DOHH2 (cell line): ENCODE measurements around the gene CPT1B.
"Not testable (repeated sequence)": the region's sequence is repeated elsewhere in the genome, so short reads cannot be mapped to it uniquely, and the experiment has no call there.

Experiments used
- H3F3A ChIP-seq: fragments of 200-600 bp; sonication (generic), shearing (Covaris generic); 2 replicates; pipeline ENCODE4 v1.6.0; 2016; ENCODE audit warnings: antibody characterized with exemption, mild to moderate bottlenecking; ENCODE audit not compliant: control insufficient read depth, insufficient read depth
- H3K27ac ChIP-seq: fragments of 200-600 bp; sonication (generic); 2 replicates; pipeline ENCODE4 v1.5.1; 2014; ENCODE audit warnings: low read depth, mild to moderate bottlenecking, low read length, moderate library complexity
- H3K27me3 ChIP-seq: fragments of 200-600 bp; sonication (generic); 2 replicates; pipeline ENCODE4 v1.6.1; 2014; ENCODE audit warnings: mild to moderate bottlenecking, low read length, mixed read lengths; ENCODE audit not compliant: control insufficient read depth
- H3K36me3 ChIP-seq: fragments of 200-600 bp; sonication (generic); 2 replicates; pipeline ENCODE4 v1.6.1; 2014; ENCODE audit warnings: mild to moderate bottlenecking, low read length, moderate library complexity, mixed read lengths; ENCODE audit not compliant: control insufficient read depth
- H3K4me1 ChIP-seq: fragments of 200-600 bp; sonication (generic); 2 replicates; pipeline ENCODE4 v1.6.1; 2014; ENCODE audit warnings: mild to moderate bottlenecking, low read length, mixed read lengths; ENCODE audit not compliant: control insufficient read depth
- H3K4me2 ChIP-seq: fragments of 200-600 bp; sonication (generic); 2 replicates; pipeline ENCODE4 v1.6.0; 2014; ENCODE audit warnings: mild to moderate bottlenecking, low read length, moderate library complexity
- H3K4me3 ChIP-seq: fragments of 200-600 bp; sonication (generic); 2 replicates; pipeline ENCODE4 v1.5.1; 2014; ENCODE audit warnings: mild to moderate bottlenecking, low read length, mixed read lengths
- H3K79me2 ChIP-seq: fragments of 200-600 bp; sonication (generic); 2 replicates; pipeline ENCODE4 v1.6.1; 2014; ENCODE audit warnings: mild to moderate bottlenecking, low read length, mixed read lengths; ENCODE audit not compliant: control insufficient read depth
- H3K9me2 ChIP-seq: fragments of 200-600 bp; sonication (generic); replicated peaks from 2 replicates; pipeline ENCODE4 v1.6.1; 2014; ENCODE audit warnings: mild to moderate bottlenecking, low read length, mixed read lengths; ENCODE audit not compliant: control insufficient read depth
- H3K9me3 ChIP-seq: fragments of 200-600 bp; sonication (generic); 2 replicates; pipeline ENCODE4 v1.6.1; 2014; ENCODE audit warnings: antibody characterized with exemption, low read length, mixed read lengths; ENCODE audit not compliant: control insufficient read depth, insufficient read depth
- H4K20me1 ChIP-seq: fragments of 200-600 bp; sonication (generic); 2 replicates; pipeline ENCODE4 v1.6.0; 2014; ENCODE audit warnings: low read depth, mild to moderate bottlenecking, antibody characterized with exemption, low read length, moderate library complexity; ENCODE audit not compliant: control insufficient read depth, insufficient read depth
- EZH2phosphoT487 ChIP-seq: fragments of 200-600 bp; sonication (generic); IDR thresholded peaks from 2 replicates; pipeline ENCODE4 v1.6.1; 2017; ENCODE audit warnings: borderline replicate concordance, mild to moderate bottlenecking, antibody characterized with exemption, low read length, moderate library complexity, mixed read lengths
- TF ChIP-seq, protein P1 (sequence below): fragments of 200-600 bp; sonication (generic); IDR thresholded peaks from one replicate; pipeline ENCODE4 v1.5.1; 2014; ENCODE audit warnings: antibody characterized with exemption, mild to moderate bottlenecking, low read depth, low read length; ENCODE audit not compliant: poor library complexity, severe bottlenecking

The CPT1B gene

DNA sequence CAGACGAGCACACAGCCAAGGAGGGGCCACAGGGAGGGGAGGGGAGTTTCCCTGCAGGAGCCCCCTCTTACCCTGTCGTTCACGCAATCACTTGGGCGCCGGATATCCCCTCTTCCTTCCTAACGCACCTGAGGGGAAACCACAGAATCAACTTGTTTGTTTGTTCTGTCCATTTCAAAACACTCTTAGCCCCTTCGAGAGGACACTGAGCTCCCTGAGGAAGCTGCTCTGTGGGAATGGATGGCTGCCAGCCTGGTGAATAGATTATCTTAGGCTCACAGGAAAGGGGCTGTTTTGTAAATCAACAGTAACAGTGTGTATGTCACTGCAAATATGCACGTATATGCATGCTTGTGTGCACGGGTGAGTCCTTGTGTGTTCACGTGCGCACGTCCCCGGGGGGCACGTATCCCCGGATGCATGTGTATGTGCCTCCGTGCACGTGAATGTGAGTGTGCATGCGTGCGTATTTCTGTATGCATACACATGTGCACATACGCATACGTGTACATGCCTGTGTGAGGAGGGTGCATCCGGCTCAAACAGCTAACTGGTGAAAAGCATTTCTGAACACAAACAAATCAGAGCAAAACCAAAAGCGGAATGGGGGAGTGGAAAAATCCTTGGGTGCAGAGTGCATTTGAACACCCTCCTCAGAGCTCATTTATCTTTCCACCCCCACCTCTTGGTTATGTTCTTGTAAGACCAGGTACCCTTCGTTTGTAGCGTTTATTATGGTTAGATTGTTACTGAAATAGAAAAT is 42.5 kb upstream of the CPT1B start:
- Histone ChIP-seq H3K4me2 (peak overlapping the region; percentile 85), H3K79me2 (no peaks in the 10 kb centered on the region), H3K9me2 (no peaks in the 10 kb centered on the region), H3K27me3 (no peaks in the 10 kb centered on the region), H4K20me1 (no peaks in the 10 kb centered on the region), H3K27ac (peak overlapping the region; percentile 79), H3K36me3 (no peaks in the 10 kb centered on the region), H3K9me3 (no peaks in the 10 kb centered on the region), H3K4me1 (peaks cover 35% of the 10 kb centered on the region), H3F3A (peaks cover 15% of the 10 kb centered on the region), H3K4me3 (peak overlapping the region; percentile 75)
- TF ChIP-seq EZH2phosphoT487 = no peak
- TF ChIP-seq, protein P1, sequence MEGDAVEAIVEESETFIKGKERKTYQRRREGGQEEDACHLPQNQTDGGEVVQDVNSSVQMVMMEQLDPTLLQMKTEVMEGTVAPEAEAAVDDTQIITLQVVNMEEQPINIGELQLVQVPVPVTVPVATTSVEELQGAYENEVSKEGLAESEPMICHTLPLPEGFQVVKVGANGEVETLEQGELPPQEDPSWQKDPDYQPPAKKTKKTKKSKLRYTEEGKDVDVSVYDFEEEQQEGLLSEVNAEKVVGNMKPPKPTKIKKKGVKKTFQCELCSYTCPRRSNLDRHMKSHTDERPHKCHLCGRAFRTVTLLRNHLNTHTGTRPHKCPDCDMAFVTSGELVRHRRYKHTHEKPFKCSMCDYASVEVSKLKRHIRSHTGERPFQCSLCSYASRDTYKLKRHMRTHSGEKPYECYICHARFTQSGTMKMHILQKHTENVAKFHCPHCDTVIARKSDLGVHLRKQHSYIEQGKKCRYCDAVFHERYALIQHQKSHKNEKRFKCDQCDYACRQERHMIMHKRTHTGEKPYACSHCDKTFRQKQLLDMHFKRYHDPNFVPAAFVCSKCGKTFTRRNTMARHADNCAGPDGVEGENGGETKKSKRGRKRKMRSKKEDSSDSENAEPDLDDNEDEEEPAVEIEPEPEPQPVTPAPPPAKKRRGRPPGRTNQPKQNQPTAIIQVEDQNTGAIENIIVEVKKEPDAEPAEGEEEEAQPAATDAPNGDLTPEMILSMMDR = peak; percentile 67

DNA sequence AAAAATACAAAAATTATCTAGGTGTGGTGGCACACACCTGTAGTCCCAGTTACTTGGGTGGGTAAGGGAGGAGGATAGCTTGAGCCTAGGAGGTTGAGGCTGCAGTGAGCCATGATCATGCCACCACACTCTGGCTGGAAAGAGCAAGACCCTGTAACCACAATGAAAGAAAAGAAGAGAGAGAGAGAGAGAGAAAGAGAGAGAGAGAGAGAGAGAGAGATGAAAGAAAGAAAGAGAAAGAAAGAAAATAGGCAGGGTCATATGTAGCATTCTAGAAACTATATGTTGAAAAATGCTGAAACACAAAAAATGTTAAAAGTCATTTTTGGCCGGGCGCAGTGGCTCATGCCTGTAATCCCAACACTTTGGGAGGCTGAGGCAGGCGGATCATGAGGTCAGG is 36.1 kb upstream of the CPT1B start:
- not testable (repeated sequence) for H3K4me2 ChIP-seq, H4K20me1 ChIP-seq, H3K4me1 ChIP-seq, H3K9me3 ChIP-seq, H3K79me2 ChIP-seq, H3K36me3 ChIP-seq, H3K9me2 ChIP-seq, H3F3A ChIP-seq, H3K27ac ChIP-seq, H3K4me3 ChIP-seq
- peaks cover 19% of the 10 kb centered on the region for H3K27me3 ChIP-seq

DNA sequence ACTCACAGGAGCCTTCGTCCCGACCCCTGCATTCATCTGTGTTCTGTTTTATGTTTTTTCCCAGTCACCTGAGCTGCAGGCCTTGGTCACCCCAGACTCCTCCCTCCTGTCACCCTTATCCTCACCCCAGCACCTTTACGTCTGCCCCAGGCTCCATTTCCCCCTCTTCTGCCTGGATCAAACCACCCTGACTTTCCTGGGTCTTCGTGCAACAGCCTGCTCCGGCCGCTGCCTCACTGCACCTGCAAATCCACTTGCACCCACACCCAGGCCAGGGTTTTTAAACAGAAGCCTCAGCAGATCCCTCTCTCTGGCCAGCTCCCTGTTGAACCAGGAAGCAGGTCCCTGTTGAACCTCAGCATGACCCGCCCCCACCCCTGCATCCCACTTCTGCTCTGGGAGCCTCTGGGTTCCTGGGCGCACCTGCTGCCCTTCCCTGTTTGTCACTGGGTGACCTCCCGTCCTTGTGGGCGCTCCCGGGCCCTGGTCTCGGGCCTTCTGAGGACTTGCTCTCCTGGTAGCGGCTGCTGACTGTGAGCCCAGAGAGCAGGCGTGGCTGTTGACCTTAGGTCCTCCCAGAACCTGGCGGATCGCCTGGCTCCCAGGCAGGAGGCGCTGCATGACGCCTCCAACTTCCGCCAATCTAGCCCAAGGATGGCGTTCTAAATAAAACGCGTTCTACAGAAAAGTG is 35.2 kb upstream of the CPT1B start:
- no peaks in the 10 kb centered on the region for H3K9me2 ChIP-seq
- no peaks in the 10 kb centered on the region for H3K36me3 ChIP-seq
- H3K4me3 ChIP-seq = no peak overlapping the region
- no peaks in the 10 kb centered on the region for H3K79me2 ChIP-seq
- H3F3A ChIP-seq = 0 out of 2 replicates have a peak, but pooled peaks cover 2% of the 10 kb centered on the region
- H3K4me2 ChIP-seq = no peak overlapping the region
- no peak overlapping the region for H3K27ac ChIP-seq
- H3K4me1 ChIP-seq = peaks cover 7% of the 10 kb centered on the region; the same call in 1 of the 2 replicates
- peaks cover 25% of the 10 kb centered on the region for H3K27me3 ChIP-seq
- TF ChIP-seq, protein P1 = no peak
- no peak for TF ChIP-seq EZH2phosphoT487
- H3K9me3 ChIP-seq = no peaks in the 10 kb centered on the region
- H4K20me1 ChIP-seq = no peaks in the 10 kb centered on the region
